ENCODE results near the gene MYD88.
"Not testable (repeated sequence)": the region's sequence is repeated elsewhere in the genome, so short reads cannot be mapped to it uniquely, and the experiment has no call there.

The MYD88 gene

GRCh38 chr3:38141173-38141951 lies 2.9 kb downstream of the MYD88 start:
- in situ Hi-C loops (cut with MboI; ENCODE audit: low sequenced_read_pairs) = no loop called here

- in situ Hi-C loops (cut with MboI; ENCODE audit: low sequenced_read_pairs) = no loop called here
Observed at GRCh38 chr3:38141952-38142273, 3.5 kb downstream of the MYD88 start.

- in situ Hi-C loops (cut with MboI; ENCODE audit: low sequenced_read_pairs) = no loop called here
Observed at GRCh38 chr3:38142959-38143358, 4.5 kb downstream of the MYD88 start.

- in situ Hi-C loops (cut with MboI; ENCODE audit: low sequenced_read_pairs) = no loop called here
Observed at GRCh38 chr3:38143511-38143910, 5.0 kb downstream of the MYD88 start.

GRCh38 chr3:38146504-38146903 lies 8.0 kb downstream of the MYD88 start:
- in situ Hi-C loops (cut with MboI; ENCODE audit: low sequenced_read_pairs) = no loop called here

- in situ Hi-C loops (cut with MboI; ENCODE audit: low sequenced_read_pairs) = no loop called here
Observed at GRCh38 chr3:38147421-38147820, 9.0 kb downstream of the MYD88 start.

- in situ Hi-C loops (cut with MboI; ENCODE audit: low sequenced_read_pairs) = no loop called here
Observed at GRCh38 chr3:38148311-38148882, 9.9 kb downstream of the MYD88 start.

- in situ Hi-C loops (cut with MboI; ENCODE audit: low sequenced_read_pairs) = no loop called here
Observed at GRCh38 chr3:38149708-38150107, 11.2 kb downstream of the MYD88 start.

GRCh38 chr3:38150780-38151528 lies 12.5 kb downstream of the MYD88 start:
- in situ Hi-C loops (cut with MboI; ENCODE audit: low sequenced_read_pairs) = no loop called here

GRCh38 chr3:38151667-38152265 lies 13.3 kb downstream of the MYD88 start:
- in situ Hi-C loops (cut with MboI; ENCODE audit: low sequenced_read_pairs) = no loop called here

- in situ Hi-C loops (cut with MboI; ENCODE audit: low sequenced_read_pairs) = no loop called here
Observed at GRCh38 chr3:38152609-38153008, 14.1 kb downstream of the MYD88 start.

GRCh38 chr3:38153221-38153620 lies 14.8 kb downstream of the MYD88 start:
- in situ Hi-C loops (cut with MboI; ENCODE audit: low sequenced_read_pairs) = no loop called here

GRCh38 chr3:38154033-38154494 lies 15.6 kb downstream of the MYD88 start:
- in situ Hi-C loops (cut with MboI; ENCODE audit: low sequenced_read_pairs) = no loop called here

GRCh38 chr3:38154625-38155255 lies 16.3 kb downstream of the MYD88 start:
- in situ Hi-C loops (cut with MboI; ENCODE audit: low sequenced_read_pairs) = no loop called here

GRCh38 chr3:38155825-38156224 lies 17.4 kb downstream of the MYD88 start:
- in situ Hi-C loops (cut with MboI; ENCODE audit: low sequenced_read_pairs) = no loop called here

- in situ Hi-C loops (cut with MboI; ENCODE audit: low sequenced_read_pairs) = no loop called here
Observed at GRCh38 chr3:38157117-38157516, 18.7 kb downstream of the MYD88 start.

GRCh38 chr3:38157595-38157994 lies 19.1 kb downstream of the MYD88 start:
- in situ Hi-C loops (cut with MboI; ENCODE audit: low sequenced_read_pairs) = no loop called here

GRCh38 chr3:38158472-38158871 lies 20.0 kb downstream of the MYD88 start:
- in situ Hi-C loops (cut with MboI; ENCODE audit: low sequenced_read_pairs) = no loop called here

GRCh38 chr3:38160704-38161103 lies 22.2 kb downstream of the MYD88 start:
- in situ Hi-C loops (cut with MboI; ENCODE audit: low sequenced_read_pairs) = not testable (repeated sequence)

- in situ Hi-C loops (cut with MboI; ENCODE audit: low sequenced_read_pairs) = no loop called here
Observed at GRCh38 chr3:38163117-38163840, 24.8 kb downstream of the MYD88 start.
